Ascending aorta (tissue), 2 donors: ENCODE data around the gene RSPH6A. TPM values are rescaled to one million over a fixed set of nuclear protein-coding genes. Genes with fewer than 3 reads are reported as not detected.

ENCODE experiments used
- DNase-seq, 2 donors: peaks; one replicate each; pipeline ENCODE4 v3.0.0-alpha.2; 2019; ENCODE audit warnings: low spot score in 2 of 2
- H3K27ac ChIP-seq, 2 donors: fragments of 200-600 bp; sonication (generic); one replicate each; pipeline ENCODE4 v1.5.1; 2016 to 2017; ENCODE audit warnings: mild to moderate bottlenecking in 1 of 2
- H3K27me3 ChIP-seq: fragments of 200-600 bp; sonication (generic); one replicate; pipeline ENCODE4 v1.5.1; 2017
- H3K36me3 ChIP-seq, 2 donors: fragments of 200-600 bp; sonication (generic); one replicate each; pipeline ENCODE4 v1.5.1; 2016
- H3K4me1 ChIP-seq, 2 donors: fragments of 200-600 bp; sonication (generic); one replicate each; pipeline ENCODE4 v1.5.1; 2016 to 2017; ENCODE audit warnings: mild to moderate bottlenecking in 1 of 2
- H3K4me3 ChIP-seq, 2 donors: fragments of 200-600 bp; sonication (generic); one replicate each; pipeline ENCODE4 v1.5.1; 2016 to 2017; ENCODE audit warnings: mild to moderate bottlenecking in 1 of 2
- H3K9me3 ChIP-seq, 2 donors: fragments of 200-600 bp; sonication (generic); one replicate each; pipeline ENCODE4 v1.5.1; 2016
- intact Hi-C: fragments of 100-400 bp; cut with DNase I; formaldehyde crosslinking; loops from one replicate; pipeline ENCODE4 v1.15.1; 2023
- total RNA-seq: library from RNA; depleted of rRNA; stranded (reverse); fragments of >200 nt; gene quantifications from one replicate; pipeline ENCODE4 v1.1.0, GENCODE V29; 2016
- TF ChIP-seq, protein P1 (sequence below), 3 experiments: fragments of 200-600 bp in 2 of 3; fragments of 450-650 bp in 1 of 3; sonication (generic) in 2 of 3; IDR thresholded peaks; one replicate each; pipeline ENCODE4 v1.5.1; 2016 to 2019; ENCODE audit warnings: antibody characterized with exemption in 3 of 3, mild to moderate bottlenecking in 1 of 3, moderate library complexity in 1 of 3

Gene RSPH6A
- total RNA-seq, 1 donor from 2014 or later: not detected

DNA sequence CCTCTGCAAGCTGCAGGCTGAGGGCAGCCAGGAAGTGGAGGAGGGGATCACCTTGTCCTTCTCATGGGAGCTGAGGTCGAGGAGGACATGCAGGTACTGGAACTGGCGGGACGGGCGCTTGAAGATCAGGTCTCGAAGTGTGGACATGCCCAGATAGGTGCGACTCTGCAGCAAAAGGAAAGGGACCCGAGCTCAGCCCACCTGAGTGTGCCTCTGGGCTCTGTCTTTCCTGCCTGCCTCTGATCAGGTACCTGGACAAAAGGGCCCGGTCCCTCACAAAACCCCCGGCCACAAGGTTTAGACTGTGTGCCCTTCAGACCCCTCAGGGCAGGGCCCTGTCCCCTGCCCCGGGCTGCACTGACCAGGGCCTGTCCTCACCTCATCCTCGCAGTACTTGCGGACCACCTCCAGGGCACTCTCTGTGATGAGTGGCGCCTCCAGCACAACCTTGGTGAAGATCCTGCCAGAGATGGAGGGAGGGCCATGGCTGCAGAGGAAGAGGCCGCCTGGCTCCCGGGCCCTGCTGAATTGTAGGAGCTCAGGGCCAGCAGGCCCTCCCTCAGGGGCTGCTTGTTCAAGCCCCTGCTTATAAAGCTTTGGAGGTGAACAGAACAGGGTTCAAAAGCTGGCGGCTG is 12.5 kb upstream of the RSPH6A start:
- intact Hi-C loops: no loop called here
- Histone ChIP-seq H3K27ac (no peak overlapping the region), H3K27me3 (no peaks in the 10 kb centered on the region), H3K4me3 (no peak overlapping the region), H3K4me1 (no peaks in the 10 kb centered on the region), H3K36me3 (peaks cover 88 to 100% of the 10 kb centered on the region in 2 donors), H3K9me3 (no peaks in the 10 kb centered on the region)
- DNase-seq: no peak
- TF ChIP-seq, protein P1, sequence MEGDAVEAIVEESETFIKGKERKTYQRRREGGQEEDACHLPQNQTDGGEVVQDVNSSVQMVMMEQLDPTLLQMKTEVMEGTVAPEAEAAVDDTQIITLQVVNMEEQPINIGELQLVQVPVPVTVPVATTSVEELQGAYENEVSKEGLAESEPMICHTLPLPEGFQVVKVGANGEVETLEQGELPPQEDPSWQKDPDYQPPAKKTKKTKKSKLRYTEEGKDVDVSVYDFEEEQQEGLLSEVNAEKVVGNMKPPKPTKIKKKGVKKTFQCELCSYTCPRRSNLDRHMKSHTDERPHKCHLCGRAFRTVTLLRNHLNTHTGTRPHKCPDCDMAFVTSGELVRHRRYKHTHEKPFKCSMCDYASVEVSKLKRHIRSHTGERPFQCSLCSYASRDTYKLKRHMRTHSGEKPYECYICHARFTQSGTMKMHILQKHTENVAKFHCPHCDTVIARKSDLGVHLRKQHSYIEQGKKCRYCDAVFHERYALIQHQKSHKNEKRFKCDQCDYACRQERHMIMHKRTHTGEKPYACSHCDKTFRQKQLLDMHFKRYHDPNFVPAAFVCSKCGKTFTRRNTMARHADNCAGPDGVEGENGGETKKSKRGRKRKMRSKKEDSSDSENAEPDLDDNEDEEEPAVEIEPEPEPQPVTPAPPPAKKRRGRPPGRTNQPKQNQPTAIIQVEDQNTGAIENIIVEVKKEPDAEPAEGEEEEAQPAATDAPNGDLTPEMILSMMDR (IDR thresholded peaks at IDR 0.05): no peak

GRCh38 chr19:45826934-45827333 is 11.8 kb upstream of the RSPH6A start:
- Histone ChIP-seq H3K36me3 (peaks cover 89 to 97% of the 10 kb centered on the region in 2 donors), H3K4me3 (no peak overlapping the region), H3K4me1 (no peaks in the 10 kb centered on the region), H3K9me3 (no peaks in the 10 kb centered on the region), H3K27ac (no peak overlapping the region), H3K27me3 (no peaks in the 10 kb centered on the region)
- intact Hi-C loops: no loop called here
- no peak for DNase-seq
- TF ChIP-seq, protein P1 (IDR thresholded peaks at IDR 0.05): no peak

GRCh38 chr19:45825917-45826893 is 11.1 kb upstream of the RSPH6A start:
- H3K9me3 ChIP-seq: no peaks in the 10 kb centered on the region
- no peak overlapping the region for H3K27ac ChIP-seq
- TF ChIP-seq, protein P1 (IDR thresholded peaks at IDR 0.05): no peak
- H3K27me3 ChIP-seq: no peaks in the 10 kb centered on the region
- H3K36me3 ChIP-seq: peaks cover 88 to 95% of the 10 kb centered on the region in 2 donors
- intact Hi-C loops: no loop called here
- no peak for DNase-seq
- H3K4me1 ChIP-seq: no peaks in the 10 kb centered on the region
- H3K4me3 ChIP-seq: no peak overlapping the region

GRCh38 chr19:45825263-45825605 is 10.1 kb upstream of the RSPH6A start:
- H3K36me3 ChIP-seq: peaks cover 88 to 93% of the 10 kb centered on the region in 2 donors
- H3K4me1 ChIP-seq: no peaks in the 10 kb centered on the region
- no peaks in the 10 kb centered on the region for H3K9me3 ChIP-seq
- TF ChIP-seq, protein P1 (IDR thresholded peaks at IDR 0.05): no peak
- H3K4me3 ChIP-seq: no peak overlapping the region
- no peaks in the 10 kb centered on the region for H3K27me3 ChIP-seq
- intact Hi-C loops: no loop called here
- DNase-seq: no peak
- no peak overlapping the region for H3K27ac ChIP-seq

GRCh38 chr19:45824531-45825262 is 9.6 kb upstream of the RSPH6A start:
- intact Hi-C loops: no loop called here
- Histone ChIP-seq H3K9me3 (no peaks in the 10 kb centered on the region), H3K36me3 (peaks cover 87 to 93% of the 10 kb centered on the region in 2 donors), H3K27me3 (no peaks in the 10 kb centered on the region), H3K4me3 (no peak overlapping the region), H3K27ac (no peak overlapping the region), H3K4me1 (no peaks in the 10 kb centered on the region)
- TF ChIP-seq, protein P1 (IDR thresholded peaks at IDR 0.05): no peak
- DNase-seq: no peak
